Stimulated activated CD8-positive, alpha-beta memory T cell treated with anti-CD3 and anti-CD28 coated beads, Interleukin-12 subunit alpha, Interleukin-12 subunit beta, amount 100 ng/mL, for 1 hour (primary cell): ENCODE measurements around the gene EPB41L3.
"Not testable (repeated sequence)": the region's sequence is repeated elsewhere in the genome, so short reads cannot be mapped to it uniquely, and the experiment has no call there.

Source experiments
- DNase-seq: peaks from one replicate; pipeline ENCODE4 v3.0.0-alpha.2; 2020; ENCODE audit warnings: low read depth

Gene EPB41L3

GRCh38 chr18:5543773-5544389 is at the start of gene EPB41L3:
Gene EPB41L3, minus strand, starts transcription at chr18:5543997. Its CDS starts 54,814 bp downstream, at chr18:5489183.
- DNase-seq = no peak

DNA sequence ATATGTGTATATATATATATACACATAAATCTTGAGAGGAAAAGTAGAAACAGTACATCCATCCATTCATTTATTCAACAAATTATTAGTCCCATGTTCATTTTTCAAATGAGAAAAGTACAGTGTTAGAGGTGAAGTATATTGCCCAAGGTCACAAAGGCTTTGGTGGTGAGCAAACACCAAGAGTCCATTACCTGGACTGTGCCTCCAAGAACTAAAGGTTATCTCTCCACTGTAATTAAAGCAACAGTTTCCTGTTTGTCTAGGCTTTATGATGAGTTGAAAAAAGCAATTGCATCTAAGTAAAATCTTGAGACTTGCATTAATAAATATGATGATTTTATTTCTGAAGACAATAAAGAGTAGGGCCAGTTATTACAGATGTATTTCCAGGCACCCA is 44.7 kb upstream of the EPB41L3 start:
- no peak for DNase-seq

DNA sequence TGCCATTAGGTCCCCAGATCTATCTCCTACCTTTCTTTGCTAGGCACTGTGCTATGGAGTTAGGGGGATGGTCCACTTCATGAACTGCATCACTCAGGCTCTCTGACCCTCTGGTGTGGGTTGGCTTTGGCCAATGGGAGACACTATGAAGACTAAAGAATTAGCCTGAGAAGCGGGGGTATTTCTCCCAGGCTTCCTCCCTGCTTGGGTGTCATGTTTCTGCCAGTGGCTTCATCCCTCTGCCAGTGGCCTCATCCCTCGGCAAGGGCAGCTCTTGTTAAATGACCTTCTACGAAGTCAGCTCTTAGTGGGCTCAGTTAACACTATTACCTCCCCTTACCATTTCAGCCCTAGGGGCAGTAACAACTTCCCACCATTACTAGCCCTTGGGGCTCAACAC is 41.9 kb upstream of the EPB41L3 start:
- no peak for DNase-seq

DNA sequence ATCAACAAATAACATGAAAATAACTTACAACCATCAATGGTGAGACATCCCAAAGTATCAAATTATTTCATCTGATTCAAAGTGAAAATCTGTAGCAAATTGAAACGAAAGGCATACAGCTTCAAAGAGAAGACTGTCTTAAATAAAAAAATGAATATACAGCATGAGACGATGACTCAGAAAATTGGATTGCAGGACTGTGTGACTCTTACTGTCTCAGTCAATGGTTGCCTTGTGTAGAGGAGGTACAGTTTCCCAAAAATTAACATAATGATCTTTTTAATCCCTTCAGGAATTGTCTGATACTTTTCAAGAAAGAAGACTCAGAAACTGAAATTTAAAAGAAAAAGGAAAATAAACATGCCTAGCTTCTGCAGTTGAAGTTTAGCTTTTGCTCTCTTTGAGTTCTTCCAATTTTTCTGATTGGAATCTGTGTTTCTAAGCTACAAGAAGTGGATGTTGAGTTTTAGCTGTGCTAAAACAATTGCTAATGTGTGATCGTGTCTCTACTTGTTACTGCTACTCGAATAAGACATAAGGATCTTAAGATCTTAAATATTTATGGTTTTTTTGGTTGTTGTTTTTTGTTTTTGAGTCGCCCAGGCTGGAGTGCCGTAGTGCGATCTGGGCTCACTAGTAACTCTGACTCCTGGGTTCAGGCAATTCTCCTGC is 41.1 kb upstream of the EPB41L3 start:
- no peak for DNase-seq

DNA sequence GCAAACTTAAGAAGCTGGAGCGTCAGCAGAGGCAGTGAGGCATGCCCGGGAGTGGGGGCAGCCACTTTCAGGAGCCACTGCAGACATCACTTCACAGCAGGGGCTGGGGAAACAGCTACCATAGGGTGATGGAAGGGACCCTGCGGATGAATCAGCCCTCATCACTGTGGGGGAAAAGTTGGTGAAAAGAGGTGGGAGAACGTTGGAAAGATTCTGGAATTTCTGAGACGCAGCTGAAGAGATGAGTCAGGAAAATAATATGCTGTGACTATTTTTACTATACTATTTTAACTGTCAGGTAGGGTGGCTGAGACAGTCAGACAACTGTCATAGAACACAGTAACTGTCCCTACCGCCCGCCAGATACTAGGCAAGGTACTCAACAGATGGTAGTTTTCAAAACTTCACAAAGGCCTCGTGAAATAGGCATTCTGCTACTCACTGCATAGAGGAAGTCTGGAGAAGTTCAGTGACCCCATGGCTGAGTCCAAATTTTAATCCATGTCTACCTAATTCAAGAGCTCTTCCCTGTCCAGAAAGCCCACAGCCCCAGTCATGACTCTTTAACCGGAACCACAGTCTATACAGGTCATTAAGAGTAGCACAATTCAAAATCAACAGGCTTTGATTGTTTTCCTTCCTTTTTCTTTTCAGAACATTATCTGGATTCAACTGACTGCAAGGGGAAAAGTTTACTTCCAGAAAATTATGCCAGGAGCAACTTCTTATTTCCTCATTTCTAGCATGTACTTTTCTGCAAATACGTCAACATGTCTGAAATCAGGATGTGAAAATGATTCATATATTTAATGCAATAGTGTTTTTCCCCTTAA is 39.3 kb upstream of the EPB41L3 start:
- no peak for DNase-seq

- DNase-seq = no peak
These were observed 38.3 kb upstream of the EPB41L3 start for GRCh38 chr18:5582076-5582475.

- DNase-seq = no peak
These were observed 31.0 kb upstream of the EPB41L3 start for GRCh38 chr18:5574843-5575242.

DNA sequence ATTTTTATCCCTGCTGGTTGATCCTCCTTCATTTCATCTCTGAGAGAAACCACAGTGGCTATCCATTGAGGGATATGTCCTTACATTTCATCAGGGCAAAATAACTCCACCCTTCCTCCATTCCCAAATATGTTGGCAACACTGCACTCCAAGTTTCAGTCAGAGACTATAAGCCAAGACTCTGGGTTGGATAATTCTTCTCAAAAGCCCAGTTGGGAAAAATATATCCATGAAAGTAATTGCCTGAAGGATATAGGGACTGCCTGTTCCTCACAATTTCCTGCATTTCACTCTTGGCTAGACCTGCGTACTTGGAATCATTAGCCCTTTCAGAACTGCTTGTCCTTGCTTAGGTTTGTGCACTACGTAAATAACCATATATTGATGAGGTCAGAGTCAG is 27.9 kb upstream of the EPB41L3 start:
- DNase-seq = no peak

DNA sequence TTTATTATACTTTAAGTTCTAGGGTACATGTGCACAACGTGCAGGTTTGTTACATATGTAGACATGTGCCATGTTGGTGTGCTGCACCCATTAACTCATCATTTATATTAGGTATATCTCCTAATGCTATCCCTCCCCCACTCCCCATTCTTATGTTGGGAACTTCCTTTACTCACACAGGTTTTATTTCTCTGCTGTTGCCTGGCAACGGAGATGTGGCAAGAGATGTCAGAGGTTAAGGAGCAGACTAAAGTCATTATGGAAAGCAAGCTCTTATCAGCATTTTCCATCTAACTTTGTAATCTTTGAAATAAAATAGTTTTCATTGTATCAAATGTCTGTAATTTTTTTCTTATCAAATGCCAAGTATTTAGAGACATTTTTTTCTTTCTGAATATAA is 26.8 kb upstream of the EPB41L3 start:
- DNase-seq = not testable (repeated sequence)

- DNase-seq = no peak
These were observed 24.6 kb upstream of the EPB41L3 start for GRCh38 chr18:5568416-5568815.

DNA sequence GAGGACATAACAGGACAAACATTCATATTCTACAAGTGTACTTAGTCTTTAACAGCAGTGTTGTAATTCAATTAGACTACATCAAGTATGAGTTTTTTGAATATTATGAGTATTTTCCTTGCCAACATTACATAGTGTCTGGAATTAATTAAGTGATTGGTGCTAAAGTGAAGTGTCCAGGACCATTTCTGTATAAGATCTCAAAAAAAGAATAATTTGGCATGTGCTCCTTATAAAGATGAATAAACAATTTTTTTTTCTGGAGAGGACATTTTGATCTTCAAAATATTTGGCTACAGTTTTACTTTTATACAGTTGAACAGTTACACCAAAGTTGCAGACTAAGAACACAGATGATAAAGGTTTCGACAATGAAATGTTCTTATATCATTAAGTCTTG is 15.1 kb upstream of the EPB41L3 start:
- DNase-seq = no peak

GRCh38 chr18:5556310-5556974 is 12.6 kb upstream of the EPB41L3 start:
- DNase-seq = no peak

DNA sequence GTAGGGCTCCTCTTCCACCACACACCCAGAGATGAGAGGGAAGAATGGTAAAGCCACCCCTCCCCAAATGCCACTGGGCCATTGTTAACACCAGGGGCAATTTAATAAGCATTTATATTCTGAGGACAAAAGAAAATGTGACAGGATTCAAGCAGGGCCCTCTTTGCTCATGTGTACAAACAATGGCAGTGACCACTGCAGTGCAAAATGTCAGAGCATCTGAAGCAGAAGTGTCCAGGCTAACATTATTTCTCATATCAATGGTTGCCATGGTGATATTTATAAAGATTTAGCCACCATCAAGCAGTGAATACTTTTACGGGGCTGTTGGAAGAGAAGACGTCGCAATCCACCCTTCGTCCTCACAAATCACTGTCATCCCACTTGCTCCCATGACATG is 10.8 kb upstream of the EPB41L3 start:
- no peak for DNase-seq

- no peak for DNase-seq
These were observed 2.9 kb upstream of the EPB41L3 start for GRCh38 chr18:5546660-5547059.

GRCh38 chr18:5543036-5543680 is 639 bp downstream of the EPB41L3 start:
- no peak for DNase-seq

DNA sequence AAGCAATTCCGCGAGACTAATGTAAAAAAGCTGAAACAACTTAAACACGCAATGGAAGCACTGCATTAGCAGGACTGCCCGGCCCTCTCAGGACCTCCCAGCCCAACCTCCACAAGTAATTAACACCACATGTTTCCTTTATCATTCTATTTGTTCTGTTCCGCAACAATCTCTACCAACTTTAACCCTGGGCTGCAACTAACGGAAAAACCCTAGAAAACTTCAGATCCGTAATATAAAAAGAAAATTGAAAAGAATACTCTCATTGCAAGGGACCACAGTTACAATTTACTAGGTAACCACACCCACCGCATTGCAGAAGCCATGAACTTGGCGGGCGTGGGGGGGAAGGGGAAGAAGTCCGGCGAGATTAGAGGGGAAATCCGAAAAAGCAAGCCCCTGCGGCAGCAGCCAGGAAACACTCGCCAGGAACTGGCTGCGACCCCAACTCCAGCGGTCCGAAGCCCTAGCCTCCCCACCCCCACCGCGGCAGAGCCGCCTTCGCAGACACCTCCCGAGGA is 1.2 kb downstream of the EPB41L3 start:
- no peak for DNase-seq

DNA sequence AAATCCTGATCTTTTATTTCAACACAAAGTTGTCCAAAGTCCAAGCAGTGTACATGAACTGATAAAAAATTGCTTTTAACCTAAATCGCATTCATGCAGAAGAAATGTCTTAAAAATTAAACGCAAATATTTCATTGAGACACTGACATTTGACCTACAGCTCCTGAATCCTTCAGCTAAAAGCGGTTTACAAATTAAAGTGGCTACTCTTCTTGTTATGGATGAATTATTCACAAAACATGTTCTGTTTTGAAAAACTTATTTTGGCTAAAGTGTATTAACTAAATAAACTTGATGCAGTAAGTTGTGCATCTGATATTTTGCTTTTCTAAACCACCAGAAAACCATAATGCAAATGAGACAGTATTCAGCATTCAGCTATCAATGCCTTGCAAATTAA is 2.2 kb downstream of the EPB41L3 start:
- no peak for DNase-seq

DNA sequence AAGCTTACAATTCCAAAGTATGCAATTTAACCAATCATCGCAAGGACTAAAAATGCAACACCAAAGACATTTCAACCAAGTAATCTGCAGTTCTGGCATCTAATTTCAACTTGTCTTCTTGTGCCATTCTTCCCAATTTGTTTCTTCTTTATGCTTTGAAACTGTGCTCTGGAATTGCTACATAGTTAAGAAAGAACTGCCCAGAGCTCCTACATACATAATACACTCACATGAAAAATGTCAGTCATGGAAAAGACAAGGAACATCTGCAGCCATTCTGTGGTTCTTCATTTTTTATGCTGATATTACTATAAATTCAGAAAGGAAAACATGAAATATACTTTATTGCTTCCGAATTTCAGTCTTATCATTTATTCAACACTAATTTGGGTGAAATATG is 4.4 kb downstream of the EPB41L3 start:
- no peak for DNase-seq

DNA sequence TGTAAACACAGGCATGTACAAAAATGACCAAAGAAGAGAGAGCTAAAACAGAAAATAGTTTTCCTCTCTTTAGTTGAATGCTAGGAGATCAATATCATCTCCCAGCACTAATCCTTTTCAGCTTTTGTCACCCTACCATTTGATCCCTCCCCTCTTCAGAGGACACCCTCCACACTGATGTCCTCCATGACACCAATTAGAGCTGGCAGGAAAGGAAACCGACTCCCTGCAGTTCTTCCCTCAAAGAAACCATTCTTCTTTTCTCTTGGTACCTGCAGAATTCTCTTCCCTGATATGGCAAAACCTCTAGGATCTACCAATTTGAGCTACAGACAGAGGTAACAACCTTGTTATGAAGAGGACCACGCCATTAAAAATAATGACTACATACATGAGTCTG is 5.3 kb downstream of the EPB41L3 start:
- no peak for DNase-seq

DNA sequence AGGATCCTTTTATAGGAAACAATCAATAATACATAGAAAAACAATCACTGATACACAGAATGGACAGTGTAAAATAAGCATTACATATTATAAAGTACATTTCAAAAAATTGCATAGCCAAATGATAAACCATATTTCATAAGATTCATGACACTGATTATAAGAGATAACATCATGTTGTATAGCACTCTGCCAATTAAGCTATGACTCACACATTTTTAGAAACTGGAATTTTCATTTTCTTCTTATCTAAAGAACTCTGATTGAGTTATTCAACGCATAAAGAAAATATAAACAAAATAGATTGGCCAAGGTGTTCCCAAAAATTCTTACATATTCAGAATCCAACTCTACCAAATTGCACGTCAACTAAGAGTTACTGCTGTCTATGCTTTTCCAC is 5.9 kb downstream of the EPB41L3 start:
- DNase-seq = no peak

DNA sequence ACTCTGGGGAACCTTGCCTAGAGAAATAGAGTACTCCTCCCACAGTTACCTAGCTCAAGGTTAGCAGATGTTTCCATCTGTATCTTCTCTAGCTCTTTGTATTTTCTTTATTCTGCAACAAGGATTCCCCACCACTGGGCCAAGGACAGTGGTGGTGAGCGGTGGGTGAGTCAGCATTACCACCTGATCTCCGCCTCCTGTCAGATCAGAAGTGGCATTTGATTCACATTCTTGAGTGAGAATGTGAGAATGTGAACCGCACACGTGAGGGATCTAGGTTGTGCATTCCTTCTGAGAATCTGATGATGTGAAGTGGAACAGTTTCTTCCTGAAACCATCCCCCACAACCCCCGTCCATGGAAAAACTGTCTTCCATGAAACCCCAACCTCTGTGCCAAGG is 9.0 kb downstream of the EPB41L3 start:
- no peak for DNase-seq

GRCh38 chr18:5532066-5532465 is 11.7 kb downstream of the EPB41L3 start:
- DNase-seq = no peak
